CMK (cell line): ENCODE data around the gene TOR4A.
"Not testable (repeated sequence)": the region's sequence is repeated elsewhere in the genome, so short reads cannot be mapped to it uniquely, and the experiment has no call there.

Source experiments
- DNase-seq: peaks from one replicate; pipeline ENCODE4 v3.0.0-alpha.2; 2010; ENCODE audit warnings: low read depth

Gene TOR4A

DNA sequence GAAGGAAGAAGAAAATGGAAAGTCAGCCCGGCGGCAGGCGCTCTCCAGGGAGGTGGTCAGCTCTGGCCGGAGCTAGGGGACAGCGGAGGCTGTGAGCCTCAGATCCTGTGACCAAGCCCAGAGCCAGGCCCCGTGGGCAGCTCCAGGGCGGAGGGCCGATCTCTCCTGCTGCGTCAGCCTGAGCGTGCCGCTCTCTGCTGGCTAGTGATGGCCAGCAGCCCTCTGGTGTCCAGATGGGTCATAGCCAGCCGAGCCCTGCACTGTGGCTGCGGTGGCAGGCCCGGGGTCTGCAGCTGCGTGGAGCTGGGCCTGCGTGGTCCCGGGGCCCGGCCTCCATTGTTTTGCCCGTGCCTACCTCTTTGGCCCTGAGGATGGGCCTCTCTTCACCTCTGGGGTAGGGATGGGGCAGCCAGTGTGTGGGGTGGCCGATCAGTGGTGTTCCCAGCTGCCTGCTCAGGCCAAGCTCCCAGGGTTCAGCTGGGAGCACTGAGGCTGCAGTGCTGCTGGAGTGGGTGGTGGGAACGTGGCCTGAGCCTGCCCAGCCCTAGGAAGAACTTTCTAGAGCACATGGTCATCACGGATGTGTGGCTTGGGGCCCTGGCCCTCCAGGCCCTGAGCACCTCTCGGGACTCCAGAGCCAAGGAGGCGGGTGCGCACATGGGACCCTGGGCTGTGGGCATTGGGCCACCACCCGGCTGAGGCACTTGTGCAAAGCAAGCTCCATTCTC lies 41.6 kb downstream of the TOR4A start:
- no peak for DNase-seq

DNA sequence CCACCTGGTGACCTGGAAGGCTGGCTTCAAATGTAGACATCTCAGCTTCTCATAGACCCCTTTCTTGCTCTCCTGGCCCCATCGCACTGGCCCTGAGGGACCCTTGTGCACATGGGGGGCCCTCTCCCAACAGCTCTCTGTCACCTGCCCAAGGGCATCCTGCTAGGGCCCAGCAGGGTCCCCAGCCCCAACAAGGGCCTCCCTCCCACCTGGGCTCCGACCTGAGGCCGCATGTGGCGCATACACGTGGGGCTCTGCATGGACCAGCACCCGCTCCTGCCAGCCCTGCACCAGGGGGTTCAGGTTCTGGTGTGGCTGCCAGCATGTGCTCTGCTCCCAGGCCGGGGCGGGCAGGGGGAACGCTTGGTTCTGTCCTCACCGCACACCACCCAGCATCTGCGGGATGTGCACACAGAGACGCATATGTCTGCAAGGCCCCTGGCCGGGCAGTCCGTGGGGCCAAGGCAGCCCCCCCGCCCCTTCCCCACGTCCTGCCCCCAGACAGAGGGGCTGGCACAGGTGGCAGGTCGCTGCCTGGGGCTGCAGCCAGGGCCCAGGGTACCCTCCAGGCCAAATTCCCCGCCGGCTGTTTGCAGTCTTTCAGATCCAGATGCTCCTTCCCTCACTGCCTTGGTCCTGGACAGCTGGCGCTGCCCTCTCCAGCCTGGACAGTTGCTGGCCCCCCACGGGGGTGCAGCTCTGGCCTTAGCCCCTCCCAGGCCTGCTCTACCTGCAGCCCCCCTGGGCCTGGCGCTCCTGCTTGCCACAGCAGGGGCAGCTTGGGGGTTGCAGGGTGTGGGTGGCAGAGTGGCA lies 42.4 kb downstream of the TOR4A start:
- DNase-seq, result no peak

DNA sequence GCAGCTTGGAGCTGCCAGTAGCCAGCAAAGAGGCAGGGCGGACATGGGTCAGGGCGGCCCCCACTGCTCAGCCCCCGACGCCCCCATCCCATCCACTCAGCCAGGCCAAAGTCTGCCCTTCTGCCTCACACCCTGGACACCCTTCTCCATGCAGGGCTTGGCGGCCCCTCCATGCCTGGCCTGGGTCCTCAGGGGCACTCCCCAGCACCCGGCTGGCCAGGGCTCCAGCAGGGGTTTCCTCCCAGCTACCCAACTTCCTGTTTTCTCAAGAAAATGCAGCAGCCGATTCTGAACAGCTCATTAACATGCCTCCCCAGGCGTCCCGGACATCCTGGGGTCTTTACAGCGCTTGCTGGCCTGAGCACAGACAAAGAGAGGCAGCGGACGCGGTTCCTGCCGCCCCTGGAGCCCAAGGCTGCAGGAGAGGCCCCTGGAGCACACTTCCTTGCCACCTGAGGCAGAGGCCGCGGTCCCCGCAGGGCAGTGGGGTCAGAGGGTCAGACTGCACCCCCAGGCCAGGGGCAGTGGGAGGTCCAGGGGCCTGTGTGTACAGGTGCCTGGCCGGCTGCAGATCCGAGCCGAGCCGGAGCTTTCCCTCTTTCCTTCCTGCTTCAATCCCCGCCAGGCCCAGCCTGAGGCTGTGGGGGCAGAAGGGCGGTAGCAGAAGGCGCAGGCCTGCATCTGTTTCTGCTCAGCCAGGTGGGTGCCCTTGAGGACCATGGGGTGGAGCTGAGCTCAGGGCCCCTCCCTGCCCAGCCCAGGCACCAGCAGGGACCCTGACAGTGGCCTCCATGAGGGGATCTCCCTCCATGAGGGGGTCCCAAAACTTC lies 43.2 kb downstream of the TOR4A start:
- DNase-seq, result no peak

DNA sequence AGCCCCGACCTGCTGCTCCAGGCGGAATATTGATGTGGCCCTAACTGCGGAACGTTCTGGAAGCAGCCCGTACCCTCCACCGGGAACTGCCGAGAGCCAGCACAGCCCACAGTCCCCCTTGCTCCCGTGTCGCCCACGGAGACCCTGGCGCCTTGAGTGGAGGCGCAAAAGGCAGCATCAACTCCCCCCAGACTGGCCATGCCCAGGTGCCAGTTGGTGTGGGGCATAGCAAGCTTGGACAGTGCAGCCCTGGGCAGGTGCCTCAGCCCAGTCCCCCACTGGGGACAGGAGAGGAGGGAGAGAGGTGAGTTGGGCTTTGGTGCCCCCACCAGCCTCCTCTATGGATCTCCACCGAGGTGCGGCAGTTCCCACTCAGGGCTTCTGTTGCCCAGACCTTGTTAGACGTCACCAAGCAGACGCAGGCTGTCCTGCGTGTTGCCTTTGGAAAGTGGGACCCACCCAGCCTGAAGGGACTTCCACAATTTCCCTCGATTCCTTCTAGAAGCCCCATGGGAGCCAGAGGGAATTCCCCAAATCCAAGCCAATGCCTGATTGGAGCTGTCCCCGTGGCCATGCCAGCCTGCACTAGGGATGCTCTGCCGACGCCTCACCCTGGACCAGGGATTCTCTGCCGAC lies 44.3 kb downstream of the TOR4A start:
- DNase-seq, result no peak

DNA sequence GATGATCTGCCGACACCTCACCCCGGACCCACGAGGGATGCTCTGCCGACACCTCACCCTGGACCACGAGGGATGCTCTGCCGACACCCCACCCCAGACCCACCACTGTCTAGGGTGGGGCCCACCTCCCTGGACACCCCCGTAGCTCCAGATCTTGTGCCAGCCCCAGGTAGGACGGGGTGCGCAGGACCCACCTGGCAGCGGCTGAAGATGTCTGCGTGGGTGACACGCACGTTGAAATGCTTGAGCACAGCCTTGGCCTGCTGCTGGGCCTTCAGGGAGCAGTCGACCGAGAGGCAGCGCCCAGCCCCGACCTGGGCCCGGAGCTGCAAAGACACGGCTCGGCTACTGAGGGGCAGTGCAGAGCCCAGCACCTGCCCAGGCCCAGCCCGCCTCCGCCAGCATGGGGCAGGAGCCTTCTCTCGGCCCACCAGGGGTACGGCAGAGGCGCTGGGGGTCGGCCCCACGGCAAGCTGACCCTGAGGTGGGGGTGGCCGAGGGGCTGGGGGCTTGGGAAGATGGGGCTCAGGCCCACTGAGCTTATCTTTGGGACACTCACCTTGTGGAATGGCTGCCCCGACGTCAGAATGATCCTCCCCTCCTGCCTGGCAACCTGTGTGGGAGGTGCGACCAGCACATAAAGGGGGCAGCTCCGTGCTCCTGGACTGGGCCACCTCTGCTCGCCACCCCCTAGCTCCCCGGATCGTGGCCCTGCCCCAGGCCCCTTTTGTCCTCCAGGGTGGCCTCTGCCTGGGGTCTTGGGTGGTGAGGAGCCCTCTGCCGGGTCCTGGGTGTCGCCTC lies 46.2 kb downstream of the TOR4A start:
- DNase-seq, result no peak

DNA sequence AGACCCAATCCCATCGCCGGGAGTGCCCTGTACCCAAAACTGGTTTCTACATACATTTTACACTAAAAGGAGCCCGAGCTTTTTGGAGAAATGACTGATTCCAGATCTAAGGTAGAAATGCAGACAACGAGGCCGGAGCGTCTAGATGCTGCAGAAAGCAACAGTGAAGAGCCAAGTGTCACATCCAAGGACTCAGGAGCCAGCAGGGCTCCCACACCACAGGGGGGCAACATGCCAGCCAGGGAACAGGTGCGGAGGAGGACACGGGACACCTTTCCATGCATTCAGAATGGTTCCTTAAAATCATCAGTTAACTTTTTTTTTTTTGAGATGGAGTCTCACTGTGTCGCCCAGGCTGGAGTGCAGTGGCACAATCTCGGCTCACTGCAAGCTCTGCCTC lies 47.6 kb downstream of the TOR4A start:
- DNase-seq, result no peak

DNA sequence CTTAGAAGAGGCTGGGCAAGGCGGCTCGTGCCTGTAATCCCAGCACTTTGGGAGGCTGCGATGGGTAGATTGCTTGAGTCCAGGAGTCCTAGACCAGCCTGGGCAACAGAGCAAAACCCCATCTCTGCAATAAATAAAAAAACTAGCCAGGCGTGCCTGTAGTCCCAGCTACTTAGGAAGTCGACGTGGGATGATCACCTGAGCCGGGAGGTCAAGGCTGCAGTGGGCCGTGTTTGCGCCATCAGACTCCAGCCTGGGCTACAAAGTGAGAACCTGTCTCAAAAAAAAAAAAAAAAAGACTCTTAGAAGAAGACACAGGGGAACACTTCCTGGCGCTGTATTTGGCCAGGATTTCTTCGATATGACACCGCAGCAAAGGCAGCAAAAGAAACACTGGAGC lies 48.3 kb downstream of the TOR4A start:
- DNase-seq, result no peak

DNA sequence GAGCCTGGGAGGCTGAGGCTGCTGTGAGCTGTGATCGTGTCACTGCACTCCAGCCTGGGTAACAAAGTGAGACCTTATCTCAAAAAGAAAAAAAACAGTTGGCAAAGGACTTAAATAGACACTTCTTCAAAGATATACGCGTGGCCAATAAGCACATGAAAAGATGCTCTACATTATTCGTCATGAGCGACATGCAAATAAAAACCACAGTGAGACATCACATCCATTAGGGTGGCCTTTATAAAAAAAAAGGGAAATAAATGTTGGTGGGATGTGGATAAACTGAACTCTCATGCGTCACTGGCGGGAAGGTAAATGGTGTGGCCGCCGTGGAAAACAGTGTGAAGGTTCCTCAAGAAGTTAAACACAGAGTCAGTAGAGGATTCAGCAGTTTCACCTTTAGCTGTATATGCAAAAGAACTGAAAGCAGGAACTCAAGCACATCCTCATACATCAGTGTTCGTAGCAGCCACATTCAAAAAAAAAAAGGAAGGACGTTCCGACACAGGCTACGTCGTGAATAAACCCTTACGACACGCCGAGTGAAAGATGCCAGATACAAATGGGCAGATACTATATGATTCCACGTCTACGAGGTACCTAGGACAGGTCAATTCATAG lies 49.0 kb downstream of the TOR4A start:
- no peak for DNase-seq

DNA sequence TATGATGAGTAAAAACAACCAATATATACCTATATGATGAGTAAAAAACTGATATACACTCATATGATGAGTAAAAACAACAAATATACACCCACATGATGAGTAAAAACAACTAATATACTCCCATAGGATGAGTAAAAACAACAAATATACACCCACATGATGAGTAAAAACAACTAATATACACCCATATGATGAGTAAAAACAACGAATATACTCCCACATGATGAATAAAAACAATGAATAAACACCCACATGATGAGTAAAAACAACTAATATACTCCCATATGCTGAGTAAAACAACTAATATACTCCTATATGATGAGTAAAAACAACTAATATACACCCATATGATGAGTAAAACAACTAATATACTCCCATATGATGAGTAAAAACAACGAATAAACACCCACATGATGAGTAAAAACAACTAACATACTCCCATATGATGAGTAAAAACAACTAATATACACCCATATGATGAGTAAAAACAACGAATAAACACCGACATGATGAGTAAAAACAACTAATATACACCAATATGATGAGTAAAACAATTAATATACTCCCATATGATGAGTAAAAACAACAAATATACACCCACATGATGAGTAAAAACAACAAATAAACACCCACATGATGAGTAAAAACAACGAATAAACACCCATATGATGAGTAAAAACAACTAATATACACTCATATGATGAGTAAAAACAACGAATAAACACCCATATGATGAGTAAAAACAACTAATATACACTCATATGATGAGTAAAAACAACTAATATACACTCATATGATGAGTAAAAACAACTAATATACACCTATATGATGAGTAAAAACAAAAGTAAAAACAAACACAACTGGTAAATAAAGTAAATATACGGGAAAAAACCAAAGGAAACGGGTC lies 50.4 kb downstream of the TOR4A start:
- DNase-seq, result not testable (repeated sequence)

DNA sequence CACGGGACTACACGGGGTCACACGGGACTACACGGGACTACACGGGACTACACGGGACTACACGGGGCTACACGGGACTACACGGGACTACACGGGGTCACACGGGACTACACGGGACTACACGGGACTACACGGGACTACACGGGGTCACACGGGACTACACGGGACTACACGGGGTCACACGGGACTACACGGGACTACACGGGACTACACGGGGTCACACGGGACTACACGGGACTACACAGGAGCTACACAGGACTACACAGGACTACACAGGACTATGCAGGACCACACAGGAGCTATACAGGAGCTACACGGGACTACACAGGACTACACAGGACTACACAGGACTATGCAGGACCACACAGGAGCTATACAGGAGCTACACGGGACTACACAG lies 52.1 kb downstream of the TOR4A start:
- DNase-seq, result not testable (repeated sequence)

DNA sequence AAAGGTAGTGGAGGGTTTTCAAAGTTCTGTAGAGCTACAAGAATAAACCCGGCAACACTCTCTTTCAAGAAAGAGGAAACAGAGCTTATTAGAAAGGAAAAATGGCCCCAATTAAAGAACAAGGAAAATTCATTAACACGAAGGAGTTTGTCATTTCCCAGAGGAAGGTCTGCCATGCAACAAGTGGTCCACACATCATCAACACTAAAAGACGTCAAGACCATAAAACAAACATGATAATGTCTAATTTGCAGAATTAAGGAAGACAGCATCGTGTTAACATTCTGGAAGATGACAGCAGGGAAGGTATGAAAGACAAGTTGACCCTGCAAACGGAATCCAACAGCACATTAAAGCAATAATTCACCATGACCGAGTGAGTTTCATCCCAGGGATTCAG lies 53.2 kb downstream of the TOR4A start:
- DNase-seq, result no peak

DNA sequence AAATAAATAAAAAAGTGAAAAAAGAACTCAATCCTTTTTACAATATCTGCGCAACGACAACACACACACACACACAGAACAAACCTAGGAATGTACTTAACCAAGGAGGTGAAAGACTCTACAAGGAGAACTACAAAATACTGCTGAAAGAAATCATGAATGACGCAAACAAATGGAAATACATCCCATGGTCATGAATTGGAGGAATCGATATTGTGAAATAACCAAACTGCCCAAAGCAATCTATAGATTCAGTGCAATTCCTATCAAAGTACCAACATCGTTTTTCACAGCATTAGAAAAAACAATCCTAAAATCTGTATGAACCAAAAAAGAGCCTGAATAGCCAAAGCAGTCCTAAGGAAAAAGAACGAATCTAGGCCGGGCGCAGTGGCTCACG lies 54.4 kb downstream of the TOR4A start:
- DNase-seq, result no peak
